A673 (cell line): ENCODE measurements around the gene SPOCD1. TPM values are rescaled to one million over a fixed set of nuclear protein-coding genes. Genes with fewer than 3 reads are reported as not detected.

Experiments
- BruUV-seq: library from RNA; stranded (reverse); fragments of 400-500 nt; replicated peaks from 2 replicates; lab custom pipeline; 2021; lab: Mats Ljungman, UMichigan
- CTCF ChIA-PET: fragments of 300-600 bp; sonication (Branson Sonifier 250); formaldehyde crosslinking; loops from one replicate; lab custom pipeline; 2022; ENCODE audit warnings: antibody characterized with exemption; lab: Charles Lee
- POLR2A ChIA-PET: fragments of 300-600 bp; sonication (Branson Sonifier 250); formaldehyde crosslinking; loops from one replicate; lab custom pipeline; 2022; ENCODE audit warnings: antibody characterized with exemption; ENCODE audit not compliant: low non-redundant PET; lab: Charles Lee
- DNase-seq: peaks from one replicate; pipeline ENCODE4 v3.0.0-alpha.2; 2015; ENCODE audit warnings: low spot score
- H3K27ac ChIP-seq: fragments of 200-600 bp; sonication (generic); 2 replicates; pipeline ENCODE4 v1.5.1; 2016; ENCODE audit warnings: mixed run types, low read depth, mild to moderate bottlenecking, mixed read lengths, antibody characterized with exemption, low read length; ENCODE audit not compliant: poor library complexity, severe bottlenecking
- H3K27me3 ChIP-seq: fragments of 200-600 bp; sonication (generic); replicated peaks from 2 replicates; pipeline ENCODE4 v1.6.1; 2017; ENCODE audit warnings: mixed run types, low read depth, mild to moderate bottlenecking, mixed read lengths, antibody characterized with exemption, low read length; ENCODE audit not compliant: insufficient read depth, poor library complexity
- H3K36me3 ChIP-seq: fragments of 200-600 bp; sonication (generic); 2 replicates; pipeline ENCODE4 v1.6.1; 2016; ENCODE audit warnings: mixed run types, mild to moderate bottlenecking, mixed read lengths, antibody characterized with exemption, low read length; ENCODE audit not compliant: insufficient read depth, poor library complexity, severe bottlenecking
- H3K4me1 ChIP-seq: fragments of 200-600 bp; sonication (generic); 2 replicates; pipeline ENCODE4 v1.6.1; 2017; ENCODE audit warnings: mixed run types, mild to moderate bottlenecking, mixed read lengths, antibody characterized with exemption, low read length; ENCODE audit not compliant: insufficient read depth, poor library complexity, severe bottlenecking
- H3K4me3 ChIP-seq: fragments of 200-600 bp; sonication (generic); 2 replicates; pipeline ENCODE4 v1.5.1; 2016; ENCODE audit warnings: low read depth, mixed run types, mild to moderate bottlenecking, mixed read lengths, low read length; ENCODE audit not compliant: poor library complexity, severe bottlenecking
- H3K9me3 ChIP-seq: fragments of 200-600 bp; sonication (generic); 2 replicates; pipeline ENCODE4 v1.6.1; 2016; ENCODE audit warnings: mixed run types, low read depth, mild to moderate bottlenecking, mixed read lengths, antibody characterized with exemption, low read length; ENCODE audit not compliant: poor library complexity, severe bottlenecking
- EZH2 ChIP-seq: fragments of 200-600 bp; sonication (generic); IDR thresholded peaks from 2 replicates; pipeline ENCODE4 v1.6.1; 2017; ENCODE audit warnings: borderline replicate concordance, low read depth, mild to moderate bottlenecking, mixed read lengths, antibody characterized with exemption, low read length; ENCODE audit not compliant: poor library complexity, severe bottlenecking
- intact Hi-C: fragments of 100-400 bp; cut with micrococcal nuclease; formaldehyde crosslinking; loops from one replicate; pipeline ENCODE4 v1.10.0; 2022; ENCODE audit not compliant: unreplicated experiment
- total RNA-seq: library from RNA; stranded (reverse); gene quantifications from 2 replicates; pipeline ENCODE4 v1.2.3, GENCODE V29; 2021
- TF ChIP-seq, protein P1 (sequence below): fragments of 300-800, 200-600 bp; sonication (generic); conservative IDR thresholded peaks from 2 replicates; pipeline ENCODE4 v1.5.1; 2017; ENCODE audit warnings: low read depth, mild to moderate bottlenecking, antibody characterized with exemption, low read length, moderate library complexity, mixed read lengths

SPOCD1 gene
- total RNA-seq, 1 experiment from 2014 or later, result 0.58 TPM

DNA sequence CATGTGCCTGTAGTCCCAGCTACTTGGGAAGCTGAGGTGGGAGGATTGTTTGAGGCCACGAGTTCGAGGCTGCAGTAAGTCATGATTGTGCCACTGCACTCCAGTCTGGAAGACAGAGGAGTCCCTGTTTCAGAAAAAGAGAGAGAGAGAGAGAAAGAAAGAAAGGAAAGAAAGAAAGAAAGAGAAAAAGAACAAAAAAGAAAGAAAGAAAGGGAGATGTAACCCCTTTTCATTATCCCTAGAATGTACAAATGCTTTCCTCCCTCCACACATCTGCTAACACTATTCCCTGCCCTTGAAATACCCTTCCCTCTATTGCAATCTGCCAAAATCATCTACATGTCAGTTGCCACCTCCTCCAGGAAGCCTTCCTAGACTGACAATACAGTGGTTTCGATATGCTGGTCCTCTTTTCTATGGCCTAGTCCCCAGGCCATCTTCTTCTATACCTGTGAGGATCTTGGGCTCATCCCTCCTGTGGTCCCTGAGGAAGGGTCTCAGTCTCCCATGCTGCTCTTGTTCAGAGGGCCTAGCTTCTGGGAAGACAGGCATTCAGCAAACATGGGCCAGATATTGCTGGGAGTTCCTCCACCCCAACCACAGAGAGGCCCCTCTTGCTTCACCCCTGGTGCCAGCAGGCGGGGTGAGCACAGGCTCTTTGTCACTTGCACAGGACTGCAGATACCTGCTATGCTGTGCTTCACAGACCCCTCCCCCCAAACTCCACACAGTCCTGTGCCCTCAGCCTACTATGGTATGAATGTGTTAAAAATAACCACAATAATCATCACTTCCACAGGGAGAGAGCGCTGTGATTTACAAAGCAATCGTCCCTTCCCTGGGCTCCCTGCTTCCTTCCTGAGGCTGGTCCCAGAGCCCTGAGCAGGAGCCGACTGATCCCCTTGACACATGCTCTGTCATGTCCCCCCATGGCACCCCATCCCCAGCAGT is 65.8 kb downstream of the SPOCD1 start:
- POLR2A ChIA-PET, result interaction anchor here (0.5 kb wide), 1 partner anchor 12 kb away, joined by 6 read pairs; no protein-coding TSS in a partner anchor
- no TSS peak for BruUV-seq

DNA sequence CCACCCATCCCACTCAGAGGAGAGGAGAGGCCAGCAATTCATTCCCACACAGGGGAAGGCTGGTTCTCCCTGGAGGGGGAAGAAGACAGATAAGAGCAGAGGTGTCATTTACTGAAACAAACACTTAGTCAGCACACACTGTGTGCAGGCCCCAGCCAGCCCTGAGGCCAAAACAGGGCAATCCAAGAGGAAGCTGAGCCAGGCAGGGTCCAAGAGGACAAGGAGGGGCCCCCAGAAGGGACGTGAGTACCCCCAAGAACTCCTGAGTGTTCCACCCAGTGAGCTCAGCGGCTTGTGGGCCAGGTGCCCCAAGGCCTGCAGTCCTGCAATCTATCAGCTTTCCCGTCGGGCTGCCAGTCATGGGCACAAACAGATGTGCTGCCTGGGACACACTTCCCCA is 67.5 kb downstream of the SPOCD1 start:
- Histone ChIP-seq H3K9me3 (no peaks in the 10 kb centered on the region), H3K4me3 (no peak overlapping the region), H3K36me3 (no peaks in the 10 kb centered on the region), H3K27ac (no peak overlapping the region), H3K4me1 (peaks cover 18% of the 10 kb centered on the region), H3K27me3 (no peaks in the 10 kb centered on the region)
- ChIA-PET CTCF (no interaction called here), POLR2A (no interaction called here)
- TF ChIP-seq, protein P1, sequence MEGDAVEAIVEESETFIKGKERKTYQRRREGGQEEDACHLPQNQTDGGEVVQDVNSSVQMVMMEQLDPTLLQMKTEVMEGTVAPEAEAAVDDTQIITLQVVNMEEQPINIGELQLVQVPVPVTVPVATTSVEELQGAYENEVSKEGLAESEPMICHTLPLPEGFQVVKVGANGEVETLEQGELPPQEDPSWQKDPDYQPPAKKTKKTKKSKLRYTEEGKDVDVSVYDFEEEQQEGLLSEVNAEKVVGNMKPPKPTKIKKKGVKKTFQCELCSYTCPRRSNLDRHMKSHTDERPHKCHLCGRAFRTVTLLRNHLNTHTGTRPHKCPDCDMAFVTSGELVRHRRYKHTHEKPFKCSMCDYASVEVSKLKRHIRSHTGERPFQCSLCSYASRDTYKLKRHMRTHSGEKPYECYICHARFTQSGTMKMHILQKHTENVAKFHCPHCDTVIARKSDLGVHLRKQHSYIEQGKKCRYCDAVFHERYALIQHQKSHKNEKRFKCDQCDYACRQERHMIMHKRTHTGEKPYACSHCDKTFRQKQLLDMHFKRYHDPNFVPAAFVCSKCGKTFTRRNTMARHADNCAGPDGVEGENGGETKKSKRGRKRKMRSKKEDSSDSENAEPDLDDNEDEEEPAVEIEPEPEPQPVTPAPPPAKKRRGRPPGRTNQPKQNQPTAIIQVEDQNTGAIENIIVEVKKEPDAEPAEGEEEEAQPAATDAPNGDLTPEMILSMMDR, result no peak
- no peak for TF ChIP-seq EZH2
- no TSS peak for BruUV-seq
- intact Hi-C loops, result no loop called here
- no peak for DNase-seq

More for the DNA sequence above, 65.8 kb downstream of the SPOCD1 start:
- H3K27me3 ChIP-seq, result no peaks in the 10 kb centered on the region
- TF ChIP-seq, protein P1, result no peak
- TF ChIP-seq EZH2, result no peak
- peaks cover 26% of the 10 kb centered on the region for H3K4me1 ChIP-seq
- no peaks in the 10 kb centered on the region for H3K36me3 ChIP-seq
- CTCF ChIA-PET, result interaction anchor here (1.1 kb wide), 1 partner anchor 13 kb away, joined by 3 read pairs; no protein-coding TSS in a partner anchor
- intact Hi-C loops, result no loop called here
- no peaks in the 10 kb centered on the region for H3K9me3 ChIP-seq
- no peak for DNase-seq
- H3K27ac ChIP-seq, result no peak overlapping the region
- H3K4me3 ChIP-seq, result no peak overlapping the region

DNA sequence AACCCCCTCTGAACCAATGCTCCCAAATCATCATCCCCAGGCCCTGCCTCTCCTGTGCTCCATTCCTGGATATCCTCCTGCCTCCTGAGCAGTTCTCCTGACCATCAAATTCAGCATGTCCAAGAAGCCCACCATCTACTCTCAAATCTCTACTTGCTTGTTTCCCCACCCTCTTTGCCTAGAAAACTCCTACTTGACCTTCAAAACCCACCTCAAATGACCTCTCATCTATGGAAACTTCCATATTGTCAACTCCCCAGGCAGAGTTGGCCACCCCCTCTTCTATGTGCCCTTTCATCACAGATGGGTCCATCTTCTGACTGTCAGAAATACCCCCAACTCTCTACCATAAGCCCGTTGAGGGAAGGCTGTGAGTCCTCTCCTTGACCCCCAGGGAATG is 68.5 kb downstream of the SPOCD1 start:
- Histone ChIP-seq H3K4me3 (no peak overlapping the region), H3K36me3 (no peaks in the 10 kb centered on the region), H3K4me1 (peaks cover 14% of the 10 kb centered on the region), H3K27ac (no peak overlapping the region), H3K9me3 (no peaks in the 10 kb centered on the region), H3K27me3 (no peaks in the 10 kb centered on the region)
- no peak for DNase-seq
- intact Hi-C loops, result no loop called here
- no TSS peak for BruUV-seq
- CTCF ChIA-PET, result no interaction called here
- POLR2A ChIA-PET, result no interaction called here
- TF ChIP-seq, protein P1, result no peak
- no peak for TF ChIP-seq EZH2
